ENCODE data around the gene TMEM270. TPM values are rescaled to one million over a fixed set of nuclear protein-coding genes. Genes with fewer than 3 reads are reported as not detected.

Gene TMEM270
- total and polyA plus RNA-seq, 2 of the 8 experiments (the other 6 are each of a cell fraction or from before 2014, with no cell fraction given): 0.26 TPM; not detected in 1

- TF ChIP-seq NRF1 (IDR thresholded peaks at IDR 0.05; ENCODE audit: low read depth, low read length): no peak
- TF ChIP-seq HDAC6 (IDR thresholded peaks at IDR 0.05; ENCODE audit: low read depth, low read length): no peak
- TF ChIP-seq FOSL1 (IDR thresholded peaks at IDR 0.05; ENCODE audit: insufficient read depth, low read depth, low read length): no peak
- TF ChIP-seq RFX5 (IDR thresholded peaks at IDR 0.05; ENCODE audit: borderline replicate concordance, low read depth, low read length): no peak
Measured at GRCh38 chr7:73888959-73889358, 28.0 kb downstream of the TMEM270 start (continued).
